Stimulated activated CD4-positive, alpha-beta T cell treated with anti-CD3 and anti-CD28 coated beads, Interleukin-15, amount 100 ng/mL, for 1 hour (primary cell): ENCODE measurements around the gene SF3B4.
"Not testable (repeated sequence)": the region's sequence is repeated elsewhere in the genome, so short reads cannot be mapped to it uniquely, and the experiment has no call there.

Experiments
- DNase-seq, 2 donors: peaks; one replicate each; pipeline ENCODE4 v3.0.0-alpha.2; 2020; ENCODE audit warnings: low read depth in 1 of 2, low spot score in 1 of 2

SF3B4 gene

DNA sequence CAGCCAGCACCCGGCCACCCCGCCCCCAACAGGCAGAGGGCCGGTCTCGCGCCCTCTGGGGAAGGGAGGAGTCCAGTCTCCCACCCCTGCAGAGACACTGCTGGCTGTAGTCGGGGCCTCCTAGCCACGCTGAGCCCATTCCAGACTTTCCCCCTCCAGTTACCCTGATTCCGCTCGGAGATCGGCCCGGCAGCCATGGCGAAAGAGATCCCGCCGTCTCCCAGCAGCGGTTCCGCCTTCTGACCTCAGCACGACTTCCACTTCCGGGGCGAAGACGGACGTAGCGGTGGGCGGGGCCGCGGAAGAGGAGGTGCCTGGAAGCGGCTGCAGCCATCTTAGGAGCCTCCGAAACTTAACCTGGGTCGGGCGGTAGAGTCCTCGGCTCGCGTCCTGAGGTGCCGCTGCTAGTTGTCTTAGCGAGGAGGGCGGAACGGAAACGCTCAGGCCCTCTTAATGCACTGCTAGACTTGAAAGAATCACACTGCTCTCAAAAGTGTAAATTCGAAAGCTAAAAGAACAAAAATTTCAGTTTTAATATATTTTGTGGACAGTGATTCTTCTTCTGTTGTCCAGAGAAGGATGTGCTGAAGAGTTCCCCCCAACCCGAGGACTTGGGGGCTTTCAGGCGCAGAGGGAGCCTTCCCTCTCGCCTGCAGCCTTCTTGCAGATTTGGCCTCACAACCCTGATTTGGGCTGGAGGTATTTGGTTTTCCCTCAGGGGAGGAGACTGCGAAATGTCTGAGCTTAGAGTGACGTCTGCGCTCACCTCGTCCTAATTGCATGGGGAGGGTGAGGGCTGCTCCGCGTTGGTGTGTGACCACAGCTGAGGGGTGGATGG lies at the start of gene SF3B4:
Gene SF3B4, minus strand, starts transcription at position 241 of the 838 bp plus-strand sequence. Its CDS starts 44 bp downstream, at position 197.
- DNase-seq, result peak; percentile 88 to 91

DNA sequence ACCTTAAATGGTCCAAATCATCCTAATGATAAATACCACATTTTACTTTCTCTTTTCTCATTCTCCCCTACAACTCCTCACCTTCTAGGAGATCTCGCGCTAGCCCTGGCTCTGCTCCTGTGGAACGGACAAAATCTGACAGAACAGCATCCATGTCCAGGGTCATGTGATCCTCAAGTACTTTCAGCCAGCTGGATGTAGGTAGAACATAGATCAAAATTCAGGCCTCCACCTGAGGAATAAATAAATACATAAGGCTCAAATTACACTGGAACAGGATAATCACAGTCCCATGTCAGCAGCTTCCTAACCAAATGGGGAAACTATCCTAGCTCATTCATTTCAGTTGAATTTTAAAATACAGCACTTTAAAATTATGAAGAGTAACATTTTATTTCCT lies 49.7 kb upstream of the SF3B4 start:
- no peak for DNase-seq

GRCh38 chr1:149972547-149972946 lies 44.9 kb upstream of the SF3B4 start:
- DNase-seq, result no peak

DNA sequence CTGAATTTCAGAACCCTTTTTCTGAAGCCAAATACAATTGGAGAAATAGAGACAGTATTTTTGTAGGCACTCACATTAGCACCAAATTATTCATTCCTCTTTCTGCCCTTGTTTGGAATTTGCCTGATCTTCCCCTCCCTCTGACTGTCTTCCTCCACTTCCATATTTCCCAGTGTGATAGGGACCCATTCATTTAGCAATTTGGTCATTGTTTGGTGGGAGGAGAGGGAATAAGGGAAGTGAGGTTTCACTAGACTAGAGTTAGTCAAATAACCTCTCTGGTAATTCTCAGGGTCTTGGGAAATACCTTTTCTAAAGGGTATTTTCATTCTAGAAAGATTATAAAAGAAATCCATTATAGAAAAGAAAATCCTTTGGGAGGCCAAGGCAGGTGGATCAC lies 40.0 kb upstream of the SF3B4 start:
- no peak for DNase-seq

GRCh38 chr1:149967041-149967440 lies 39.4 kb upstream of the SF3B4 start:
- DNase-seq, result no peak

DNA sequence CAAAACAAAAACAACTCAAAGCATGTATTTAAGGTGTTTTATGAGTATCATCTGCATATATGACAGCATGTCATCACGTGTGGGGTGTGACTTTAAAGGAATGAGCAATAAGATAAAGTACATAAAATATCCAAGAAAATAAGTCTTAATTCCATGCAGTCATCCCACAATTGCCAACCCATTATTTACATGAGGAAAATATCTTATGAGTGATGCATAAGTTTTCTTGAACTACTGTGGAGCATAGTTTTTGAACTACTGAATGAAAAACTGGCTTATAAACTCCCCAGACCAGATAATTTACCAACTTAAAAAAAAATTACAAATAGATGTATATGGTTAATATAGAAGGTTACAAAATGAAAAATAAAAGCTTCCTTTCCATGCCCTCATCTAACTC lies 38.8 kb upstream of the SF3B4 start:
- DNase-seq, result no peak

DNA sequence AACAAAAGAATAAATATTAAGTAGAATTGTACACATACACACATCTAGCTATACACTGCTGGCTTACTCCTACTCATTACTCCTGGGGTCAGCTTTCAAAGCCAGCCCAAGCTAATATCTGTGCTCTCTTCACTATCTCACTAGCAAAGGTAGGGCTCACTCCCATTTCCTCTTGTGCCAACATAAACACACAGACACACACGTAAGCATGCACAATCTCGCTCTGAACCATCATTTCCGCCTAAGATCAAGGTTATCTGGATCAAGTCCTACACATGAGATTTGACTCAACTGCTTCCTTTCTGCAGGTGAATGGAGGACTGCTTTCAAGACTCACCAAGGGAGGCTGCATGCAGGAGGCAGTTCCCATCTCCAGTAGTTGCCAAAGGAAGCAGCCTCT lies 37.8 kb upstream of the SF3B4 start:
- DNase-seq, result no peak

GRCh38 chr1:149963358-149963757 lies 35.8 kb upstream of the SF3B4 start:
- DNase-seq, result no peak

DNA sequence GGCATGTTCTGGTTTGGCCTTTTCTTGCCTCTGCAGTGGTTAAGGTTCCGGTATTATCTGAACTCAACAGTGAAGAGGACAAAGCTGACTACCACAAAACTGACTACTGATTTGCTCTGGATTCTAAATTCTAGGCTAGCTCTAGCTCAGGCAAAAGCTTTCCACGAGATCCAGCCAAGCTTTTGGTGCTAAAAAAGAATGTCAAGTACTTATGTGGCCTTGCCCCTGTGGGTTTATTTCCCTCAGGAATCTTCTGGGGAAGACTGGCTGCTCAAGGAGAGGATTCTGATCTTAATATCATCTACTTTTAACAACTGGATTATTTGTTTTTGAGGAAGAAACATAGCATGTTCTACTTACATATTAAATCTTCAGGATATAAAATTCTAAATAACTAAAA lies 35.1 kb upstream of the SF3B4 start:
- no peak for DNase-seq

DNA sequence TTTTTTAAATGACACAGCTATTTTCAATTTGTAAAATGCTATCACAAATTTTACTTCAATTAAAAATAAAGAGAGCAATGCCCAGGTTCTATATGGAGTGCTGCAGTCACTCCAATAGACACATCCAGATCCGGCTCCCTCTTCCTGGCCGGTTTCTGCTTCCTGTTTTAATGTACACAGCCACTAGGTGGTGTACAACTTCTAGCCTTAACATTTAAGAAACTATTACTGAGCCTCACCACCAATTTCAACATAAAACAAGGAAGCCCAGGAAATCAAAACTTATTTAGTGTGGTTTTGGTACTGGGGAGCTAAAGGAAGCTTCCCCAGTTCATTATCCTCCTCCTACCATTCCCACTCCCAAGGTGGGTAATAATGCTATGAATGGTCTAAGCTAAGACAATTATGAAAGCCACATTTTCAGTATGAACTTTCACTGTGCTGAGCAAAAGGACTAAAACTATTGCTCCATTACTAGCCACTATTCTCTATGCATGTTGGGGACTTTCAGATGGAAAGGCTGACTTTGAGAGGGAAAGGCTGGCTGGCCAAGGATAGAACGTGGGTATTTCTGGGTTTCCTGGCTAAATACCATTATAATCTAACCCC lies 34.5 kb upstream of the SF3B4 start:
- peak in 1 of 2 donors; percentile 3 for DNase-seq

DNA sequence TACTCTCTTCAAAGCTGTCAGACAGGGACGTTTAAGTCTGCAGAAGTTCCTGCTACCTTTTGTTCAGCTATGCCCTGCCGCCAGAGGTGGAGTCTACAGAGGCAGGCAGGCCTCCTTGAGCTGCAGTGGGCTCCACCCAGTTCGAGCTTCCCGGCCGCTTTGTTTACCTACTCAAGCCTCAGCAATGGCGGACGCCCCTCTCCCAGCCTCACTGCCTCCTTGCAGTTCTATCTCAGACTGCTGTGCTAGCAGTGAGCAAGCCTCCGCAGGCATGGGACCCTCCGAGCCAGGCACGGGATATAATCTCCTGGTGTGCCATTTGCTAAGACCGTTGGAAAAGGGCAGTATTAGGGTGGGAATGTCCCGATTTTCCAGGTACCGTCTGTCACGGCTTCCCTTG lies 29.9 kb upstream of the SF3B4 start:
- DNase-seq, result not testable (repeated sequence)

- no peak for DNase-seq
Observed at GRCh38 chr1:149949911-149950310, 22.3 kb upstream of the SF3B4 start.

GRCh38 chr1:149945206-149945605 lies 17.6 kb upstream of the SF3B4 start:
- DNase-seq, result no peak

DNA sequence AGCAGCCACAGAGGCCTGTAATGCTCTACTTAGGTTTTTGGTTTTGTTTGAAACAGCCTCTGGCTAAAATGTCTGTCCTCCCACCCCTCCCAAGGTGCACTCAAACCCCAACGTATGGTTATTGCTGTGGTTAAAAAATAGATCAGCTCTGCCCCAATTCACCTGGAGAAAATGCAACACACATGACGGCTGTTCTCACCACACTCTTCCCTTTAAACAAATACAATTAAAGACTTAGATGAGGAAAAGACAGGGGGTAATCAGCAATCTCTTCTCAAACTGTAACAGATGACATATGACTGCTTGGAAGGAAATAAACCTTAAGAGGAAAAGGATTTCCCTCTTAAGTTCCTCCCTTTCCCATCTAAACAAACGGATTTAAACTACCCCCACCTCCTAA lies 15.3 kb upstream of the SF3B4 start:
- DNase-seq, result no peak

- DNase-seq, result no peak
Observed at GRCh38 chr1:149942207-149942606, 14.6 kb upstream of the SF3B4 start.

DNA sequence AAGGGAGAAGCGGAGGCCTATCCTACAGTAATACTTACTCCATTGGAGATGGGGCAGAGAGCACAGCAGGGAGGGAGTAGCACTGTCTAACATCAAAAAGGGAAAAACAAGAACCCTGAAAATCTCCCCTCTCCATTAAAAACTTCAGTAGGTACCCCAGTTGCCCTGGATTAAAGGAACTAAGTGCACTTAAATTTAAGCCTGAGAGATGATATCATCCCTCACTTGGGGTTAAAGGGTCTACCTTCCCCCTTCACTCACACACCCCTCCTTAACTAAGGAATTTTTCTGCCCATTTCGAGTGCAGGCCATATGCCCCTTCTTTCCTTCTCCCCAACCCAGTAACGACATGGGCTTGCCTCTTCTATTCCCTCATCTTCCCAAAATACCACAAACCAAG lies 12.8 kb upstream of the SF3B4 start:
- no peak for DNase-seq

DNA sequence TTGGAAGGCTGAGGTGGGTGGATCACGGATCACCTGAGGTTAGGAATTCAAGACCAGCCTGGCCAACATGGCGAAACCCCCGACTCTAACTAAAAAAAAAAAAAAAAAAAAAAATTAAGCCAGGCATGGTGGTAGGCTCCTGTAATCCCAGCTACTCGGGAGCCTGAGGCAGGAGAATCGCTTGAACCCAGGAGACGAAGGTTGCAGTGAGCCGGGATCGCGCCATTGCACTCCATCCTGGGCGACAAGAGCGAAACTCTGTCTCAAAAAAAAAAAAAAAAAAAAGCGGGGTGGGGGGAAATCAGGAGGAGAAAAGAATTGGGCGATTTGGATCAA lies 11.0 kb upstream of the SF3B4 start:
- not testable (repeated sequence) for DNase-seq

- no peak for DNase-seq
Observed at GRCh38 chr1:149937759-149938158, 10.2 kb upstream of the SF3B4 start.

- no peak for DNase-seq
Observed at GRCh38 chr1:149936992-149937705, 9.5 kb upstream of the SF3B4 start.

GRCh38 chr1:149936170-149936991 lies 8.8 kb upstream of the SF3B4 start, which contains the start of gene MTMR11:
Gene MTMR11 (minus strand): TSS chr1:149936879. CDS start chr1:149936647, 232 bp downstream.
- no peak for DNase-seq

DNA sequence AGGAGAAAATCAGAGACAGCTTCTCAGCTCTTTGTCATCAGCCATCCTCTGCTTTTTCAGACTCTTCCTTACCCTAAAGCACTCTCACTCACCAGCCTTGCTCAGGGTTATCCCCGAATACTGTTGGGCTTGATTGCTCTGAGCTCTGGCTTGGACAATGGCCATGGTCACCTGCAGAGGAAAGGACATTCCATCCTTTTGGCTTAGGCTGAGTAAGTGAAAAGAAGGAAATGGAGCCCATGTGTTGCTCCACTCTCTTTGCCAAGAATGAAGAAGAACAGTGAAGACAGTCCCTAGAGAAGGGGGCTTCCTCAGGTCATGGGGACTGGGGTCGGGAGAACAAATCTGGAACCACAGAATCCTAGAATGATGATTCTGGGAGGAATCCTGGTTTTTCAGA lies 6.8 kb upstream of the SF3B4 start:
- DNase-seq, result no peak
